Esophagus muscularis mucosa (tissue), 4 donors: Measurements from ENCODE around the gene CNTN3. TPM values are rescaled to one million over a fixed set of nuclear protein-coding genes. Genes with fewer than 3 reads are reported as not detected.

ENCODE experiments used
- DNase-seq: peaks from one replicate; pipeline ENCODE4 v3.0.0-alpha.2; 2017; ENCODE audit errors: extremely low spot score
- H3K27ac ChIP-seq, 4 donors: fragments of 200-600 bp; sonication (generic); replicated peaks in 1 of 4; 1 replicate in 3 of 4; 2 replicates in 1 of 4; pipeline ENCODE4 v1.5.1; 2016 to 2019; ENCODE audit warnings: mild to moderate bottlenecking in 1 of 4
- H3K27me3 ChIP-seq, 4 donors: fragments of 200-600 bp; sonication (generic); one replicate each; pipeline versions ENCODE4 v1.5.1 to v1.6.0; 2016 to 2019
- H3K36me3 ChIP-seq, 4 donors: fragments of 200-600 bp; sonication (generic); one replicate each; pipeline ENCODE4 v1.5.1; 2016 to 2019
- H3K4me1 ChIP-seq, 4 donors: fragments of 200-600 bp; sonication (generic); one replicate each; pipeline ENCODE4 v1.5.1; 2016 to 2019
- H3K4me3 ChIP-seq, 4 donors: fragments of 200-600 bp; sonication (generic); 1 replicate in 2 of 4; 2 replicates in 2 of 4; pipeline ENCODE4 v1.5.1; 2016 to 2019; ENCODE audit warnings: mild to moderate bottlenecking in 4 of 4, moderate library complexity in 1 of 4
- H3K9me3 ChIP-seq, 4 donors: fragments of 200-600 bp; sonication (generic); 1 replicate in 3 of 4; 2 replicates in 1 of 4; pipeline ENCODE4 v1.5.1; 2016 to 2019
- EP300 ChIP-seq: sonication (generic); formaldehyde crosslinking; IDR thresholded peaks from one replicate; pipeline ENCODE4 v1.6.1; 2017; ENCODE audit warnings: antibody characterized with exemption
- POLR2A ChIP-seq: fragments of 450-650 bp; IDR thresholded peaks from one replicate; pipeline ENCODE4 v1.6.1; 2017; ENCODE audit warnings: antibody characterized with exemption, moderate library complexity, mild to moderate bottlenecking, low read depth
- POLR2AphosphoS5 ChIP-seq, 2 donors: sonication (generic); formaldehyde crosslinking; IDR thresholded peaks; one replicate each; pipeline ENCODE4 v1.6.1; 2017; ENCODE audit warnings: antibody characterized with exemption in 2 of 2
- WGBS: methylation state at CpG from one replicate; pipeline ENCODE4 v1.1.5; 2018; 5-methylcytosine and 5-hydroxymethylcytosine counted together
- intact Hi-C: fragments of 100-400 bp; cut with DNase I; formaldehyde crosslinking; loops from one replicate; pipeline ENCODE4 v1.15.1; 2023
- total RNA-seq, 4 donors: library from RNA; depleted of rRNA; stranded (reverse); fragments of >200 nt; gene quantifications; one replicate each; pipeline versions ENCODE4 v1.1.0 to v1.2.1, GENCODE V29; 2016
- TF ChIP-seq, protein P1 (sequence below), 3 experiments: fragments of 200-600 bp in 2 of 3; fragments of 450-650 bp in 1 of 3; sonication (generic) in 2 of 3; IDR thresholded peaks; one replicate each; pipeline ENCODE4 v1.5.1; 2017 to 2019; ENCODE audit warnings: antibody characterized with exemption in 3 of 3, mild to moderate bottlenecking in 2 of 3, moderate library complexity in 1 of 3

The CNTN3 gene
- total RNA-seq, 4 donors from 2014 or later, result 0.91 to 1.4 (median 1.2) TPM

DNA sequence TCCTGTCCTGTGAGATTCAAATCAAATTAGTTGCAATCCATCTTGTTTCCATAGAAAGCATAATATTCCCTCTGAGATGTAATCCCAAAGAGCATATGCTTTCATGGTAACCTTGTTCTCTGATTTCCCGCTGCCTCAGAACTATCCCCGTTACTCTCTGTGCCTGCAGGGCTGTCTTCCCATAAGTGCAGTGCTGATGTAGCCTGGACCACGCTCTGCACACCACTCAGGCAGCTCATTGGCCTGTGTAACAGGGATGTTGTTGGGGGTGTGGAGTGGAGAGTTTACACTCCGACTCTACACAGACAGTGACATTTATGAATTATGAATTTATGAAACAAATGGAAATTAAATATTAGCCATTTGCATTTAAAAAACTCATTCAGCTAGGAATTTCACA, 33.6 kb upstream of the CNTN3 start:
- WGBS, result 73% methylated on average over 4 of the region's 4 CpGs
- DNase-seq, result no peak
- intact Hi-C loops, result no loop called here

DNA sequence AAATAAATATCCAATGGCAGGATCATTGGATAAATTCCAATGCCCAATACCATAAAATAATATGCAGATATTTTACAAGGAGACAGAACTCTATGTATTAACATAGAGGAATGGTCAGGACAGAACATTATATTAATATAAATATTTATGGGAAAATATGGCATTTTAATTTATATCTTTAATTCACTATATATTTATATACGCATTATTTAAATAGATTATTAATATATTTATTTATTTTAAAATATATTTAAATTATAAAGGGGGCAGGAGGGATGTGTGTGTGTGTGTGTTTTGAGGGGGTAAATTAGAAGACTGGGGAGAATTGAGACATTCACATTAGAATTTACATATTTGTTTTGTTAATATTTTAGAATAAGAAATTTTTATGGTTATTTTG, 31.6 kb upstream of the CNTN3 start:
- no peak for DNase-seq
- Histone ChIP-seq H3K4me1 (peaks cover 0 to 7% (median 0%) of the 10 kb centered on the region in 4 donors), H3K36me3 (no peaks in the 10 kb centered on the region), H3K27ac (no peak overlapping the region), H3K9me3 (no peaks in the 10 kb centered on the region), H3K27me3 (no peaks in the 10 kb centered on the region), H3K4me3 (no peak overlapping the region)
- TF ChIP-seq EP300, result no peak
- 93% methylated on average over 1 of the region's 1 CpG for WGBS
- intact Hi-C loops, result no loop called here

More for the DNA sequence above, 33.6 kb upstream of the CNTN3 start:
- Histone ChIP-seq H3K36me3 (no peaks in the 10 kb centered on the region), H3K9me3 (no peaks in the 10 kb centered on the region), H3K4me3 (no peak overlapping the region), H3K27ac (no peak overlapping the region), H3K4me1 (peaks cover 0 to 7% (median 0%) of the 10 kb centered on the region in 4 donors), H3K27me3 (no peaks in the 10 kb centered on the region)
- TF ChIP-seq EP300, result no peak
- no peak for TF ChIP-seq POLR2AphosphoS5 (IDR thresholded peaks at IDR 0.05)
- TF ChIP-seq, protein P1, sequence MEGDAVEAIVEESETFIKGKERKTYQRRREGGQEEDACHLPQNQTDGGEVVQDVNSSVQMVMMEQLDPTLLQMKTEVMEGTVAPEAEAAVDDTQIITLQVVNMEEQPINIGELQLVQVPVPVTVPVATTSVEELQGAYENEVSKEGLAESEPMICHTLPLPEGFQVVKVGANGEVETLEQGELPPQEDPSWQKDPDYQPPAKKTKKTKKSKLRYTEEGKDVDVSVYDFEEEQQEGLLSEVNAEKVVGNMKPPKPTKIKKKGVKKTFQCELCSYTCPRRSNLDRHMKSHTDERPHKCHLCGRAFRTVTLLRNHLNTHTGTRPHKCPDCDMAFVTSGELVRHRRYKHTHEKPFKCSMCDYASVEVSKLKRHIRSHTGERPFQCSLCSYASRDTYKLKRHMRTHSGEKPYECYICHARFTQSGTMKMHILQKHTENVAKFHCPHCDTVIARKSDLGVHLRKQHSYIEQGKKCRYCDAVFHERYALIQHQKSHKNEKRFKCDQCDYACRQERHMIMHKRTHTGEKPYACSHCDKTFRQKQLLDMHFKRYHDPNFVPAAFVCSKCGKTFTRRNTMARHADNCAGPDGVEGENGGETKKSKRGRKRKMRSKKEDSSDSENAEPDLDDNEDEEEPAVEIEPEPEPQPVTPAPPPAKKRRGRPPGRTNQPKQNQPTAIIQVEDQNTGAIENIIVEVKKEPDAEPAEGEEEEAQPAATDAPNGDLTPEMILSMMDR (IDR thresholded peaks at IDR 0.05), result no peak
- no peak for TF ChIP-seq POLR2A

DNA sequence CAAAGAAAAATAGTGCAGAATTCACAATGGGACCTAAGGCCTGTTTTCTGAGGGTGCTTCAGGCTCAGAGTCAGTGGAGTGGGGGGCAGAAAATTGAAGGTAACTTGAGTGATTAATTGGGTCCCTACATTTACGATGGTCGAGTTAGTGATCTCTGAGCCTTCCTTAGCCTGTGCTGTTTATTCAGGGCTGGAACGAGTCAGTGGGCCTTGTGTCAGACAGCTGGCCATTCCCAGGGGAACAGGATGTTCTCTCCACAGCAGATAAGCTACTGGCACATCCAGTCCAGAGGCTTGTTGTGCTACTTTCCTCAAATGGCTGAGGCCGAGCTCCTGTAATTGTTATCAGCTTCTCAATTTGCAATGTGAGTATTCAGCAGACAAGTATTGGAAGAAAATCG, 29.2 kb upstream of the CNTN3 start:
- Histone ChIP-seq H3K4me1 (peaks cover 0 to 7% (median 0%) of the 10 kb centered on the region in 4 donors), H3K27ac (no peak overlapping the region), H3K27me3 (no peaks in the 10 kb centered on the region), H3K9me3 (no peaks in the 10 kb centered on the region), H3K4me3 (no peak overlapping the region), H3K36me3 (no peaks in the 10 kb centered on the region)
- TF ChIP-seq POLR2A (no peak), EP300 (no peak), POLR2AphosphoS5 (IDR thresholded peaks at IDR 0.05) (peak; percentile 24 to 62)
- TF ChIP-seq, protein P1 (IDR thresholded peaks at IDR 0.05), result no peak
- intact Hi-C loops, result no loop called here
- 40% methylated on average over 5 of the region's 5 CpGs for WGBS
- DNase-seq, result no peak

DNA sequence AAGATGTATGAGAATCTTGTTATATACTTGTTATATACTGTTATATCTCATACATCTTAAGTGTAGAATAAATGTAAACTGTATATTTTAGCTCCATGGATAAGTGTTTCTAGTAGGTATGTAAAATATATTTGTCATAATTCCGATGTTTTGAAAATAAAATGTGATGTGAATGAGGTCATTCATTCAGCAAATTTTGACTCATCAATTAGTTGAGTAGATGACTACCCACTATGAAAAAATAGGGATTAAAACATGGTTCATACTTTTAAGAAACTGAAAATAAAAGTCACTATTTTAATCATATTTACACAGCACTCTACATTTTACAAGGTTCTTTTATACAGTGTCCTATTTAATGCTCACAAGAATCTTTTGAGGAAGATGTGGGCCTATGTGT, 28.4 kb upstream of the CNTN3 start:
- no peaks in the 10 kb centered on the region for H3K36me3 ChIP-seq
- H3K27me3 ChIP-seq, result no peaks in the 10 kb centered on the region
- intact Hi-C loops, result no loop called here
- no peak overlapping the region for H3K27ac ChIP-seq
- 59% methylated on average over 1 of the region's 1 CpG for WGBS
- H3K4me3 ChIP-seq, result no peak overlapping the region
- H3K4me1 ChIP-seq, result peaks cover 0 to 7% (median 0%) of the 10 kb centered on the region in 4 donors
- TF ChIP-seq, protein P1 (IDR thresholded peaks at IDR 0.05), result no peak
- TF ChIP-seq POLR2AphosphoS5 (IDR thresholded peaks at IDR 0.05), result no peak
- TF ChIP-seq POLR2A, result no peak
- TF ChIP-seq EP300, result no peak
- DNase-seq, result no peak
- H3K9me3 ChIP-seq, result no peaks in the 10 kb centered on the region

DNA sequence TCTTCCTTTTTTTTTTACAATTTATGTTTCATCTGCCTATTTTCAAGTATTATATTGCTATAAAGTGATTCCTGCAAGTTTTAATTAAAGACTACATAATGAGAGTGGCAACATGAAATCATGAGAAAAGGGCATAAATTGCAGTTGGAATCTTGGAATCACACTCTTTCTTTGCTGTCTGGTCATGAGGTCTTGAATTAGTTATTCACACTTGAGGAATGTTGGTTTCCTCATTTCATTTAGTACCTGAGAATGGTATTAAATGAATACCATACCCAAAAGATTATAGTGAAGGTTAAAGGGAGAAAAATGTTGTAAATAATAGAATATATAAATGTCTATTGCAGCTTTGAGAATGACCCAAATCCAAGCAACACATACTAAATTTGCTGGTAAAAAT, 25.8 kb upstream of the CNTN3 start:
- intact Hi-C loops, result no loop called here
- DNase-seq, result no peak

DNA sequence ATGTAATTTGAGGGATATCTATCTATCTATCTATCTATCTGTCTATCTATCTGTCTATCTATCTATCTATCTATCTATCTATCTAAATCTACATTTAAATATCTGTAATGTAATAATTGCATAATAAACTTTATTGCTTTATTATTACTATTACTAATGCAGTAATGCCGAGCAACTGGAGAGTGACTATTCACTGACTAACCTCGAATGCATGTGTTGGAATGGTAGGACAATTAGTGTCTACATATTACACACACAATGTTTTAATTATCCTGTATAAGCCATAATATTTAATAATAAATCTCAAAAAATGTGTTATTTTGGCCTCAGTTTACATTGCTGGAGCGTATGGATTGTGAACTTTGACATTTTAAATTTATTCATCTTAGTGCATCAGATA, 25.2 kb upstream of the CNTN3 start:
- TF ChIP-seq POLR2A, result no peak
- TF ChIP-seq POLR2AphosphoS5 (IDR thresholded peaks at IDR 0.05), result no peak
- TF ChIP-seq EP300, result no peak
- TF ChIP-seq, protein P1 (IDR thresholded peaks at IDR 0.05), result no peak
- DNase-seq, result no peak
- intact Hi-C loops, result no loop called here
- Histone ChIP-seq H3K36me3 (no peaks in the 10 kb centered on the region), H3K4me3 (no peak overlapping the region), H3K9me3 (no peaks in the 10 kb centered on the region), H3K4me1 (peaks cover 0 to 7% (median 0%) of the 10 kb centered on the region in 4 donors), H3K27ac (no peak overlapping the region), H3K27me3 (no peaks in the 10 kb centered on the region)
- WGBS, result 79% methylated on average over 3 of the region's 3 CpGs

More for the DNA sequence above, 25.8 kb upstream of the CNTN3 start:
- Histone ChIP-seq H3K36me3 (no peaks in the 10 kb centered on the region), H3K4me1 (peaks cover 0 to 7% (median 0%) of the 10 kb centered on the region in 4 donors), H3K27ac (no peak overlapping the region), H3K27me3 (no peaks in the 10 kb centered on the region), H3K9me3 (no peaks in the 10 kb centered on the region), H3K4me3 (no peak overlapping the region)
- no peak for TF ChIP-seq POLR2A
- TF ChIP-seq POLR2AphosphoS5 (IDR thresholded peaks at IDR 0.05), result no peak
- no peak for TF ChIP-seq EP300
